ENCODE data around the gene CDK15.

- TF ChIP-seq CTCF (IDR thresholded peaks at IDR 0.05; ENCODE audit: low read length) (no peak), EZH2 (optimal IDR thresholded peaks at IDR 0.05; ENCODE audit: low read depth, low read length) (no peak)
These were observed 46.6 kb downstream of the CDK15 start for GRCh38 chr2:201852878-201853415.

All from MM.1S (cell line).